ENCODE measurements around the gene PEX1. TPM values are rescaled to one million over a fixed set of nuclear protein-coding genes. Genes with fewer than 3 reads are reported as not detected.

The PEX1 gene
- total and polyA plus RNA-seq, 2 donors (not counting 3 experiments of a cell fraction or from before 2014, with no cell fraction given): 8.4 to 11.7 TPM

DNA sequence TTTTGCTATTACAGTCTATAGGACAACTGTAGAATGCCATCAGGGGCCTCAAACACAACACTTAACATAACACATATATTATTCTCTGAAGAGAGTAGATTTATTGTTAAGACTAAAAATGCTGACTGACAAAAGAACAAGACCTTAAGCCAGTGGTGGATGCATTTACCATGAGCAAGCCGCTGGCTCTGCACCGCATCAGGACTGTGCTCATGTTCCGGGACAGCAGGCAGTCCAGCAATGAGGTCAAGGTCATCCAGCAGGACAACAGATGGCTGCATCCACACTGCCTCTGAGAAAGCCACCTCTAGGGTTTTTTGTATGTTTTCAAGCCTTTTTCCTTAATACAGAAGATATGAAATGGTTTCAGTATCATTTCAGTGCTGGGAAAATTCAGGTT lies 23.8 kb downstream of the PEX1 start:
- Histone ChIP-seq H3K4me1 (ENCODE audit: control insufficient read depth, extremely low read depth, insufficient read depth, low read length) (no peaks in the 10 kb centered on the region), H3K36me3 (ENCODE audit: control insufficient read depth in 2 of 2, extremely low read depth in 1 of 2, insufficient read depth in 2 of 2, low read length in 2 of 2) (peaks cover 0 to 2% of the 10 kb centered on the region in 2 experiments), H3K9ac (replicated peaks; ENCODE audit: extremely low read depth, insufficient read depth, low read length) (no peak overlapping the region), H3K9me1 (replicated peaks; ENCODE audit: control insufficient read depth, extremely low read depth, insufficient read depth, low read length) (no peaks in the 10 kb centered on the region), H3K27me3 (ENCODE audit: control insufficient read depth in 2 of 2, insufficient read depth in 2 of 2, low read length in 2 of 2) (no peaks in the 10 kb centered on the region), H3K79me2 (ENCODE audit: control insufficient read depth, insufficient read depth, low read length) (no peaks in the 10 kb centered on the region), H3K27ac (ENCODE audit: insufficient read depth, low read depth, low read length) (no peak overlapping the region), H3K9me3 (replicated peaks; ENCODE audit: control insufficient read depth, insufficient read depth, low read length) (no peaks in the 10 kb centered on the region), H4K20me1 (replicated peaks; ENCODE audit: control insufficient read depth, extremely low read depth, insufficient read depth, low read length) (no peaks in the 10 kb centered on the region), H3K4me3 (replicated peaks in 1 of 3; ENCODE audit: insufficient read depth in 1 of 3, low read depth in 1 of 3, low read length in 3 of 3) (no peak overlapping the region), H2AFZ (ENCODE audit: low read depth, low read length) (no peak overlapping the region), H3K4me2 (ENCODE audit: insufficient read depth, low read length) (no peak overlapping the region)
- POLR2A ChIA-PET: no interaction called here
- DNase-seq (ENCODE audit: low read depth, low spot score): no peak
- intact Hi-C loops (cut with micrococcal nuclease): no loop called here
- dilution Hi-C loops (cut with MboI; ENCODE audit: extremely low pct_ligation_motif_present, low sequenced_read_pairs): no loop called here
- FAIRE-seq: no peak
- no peak for TF ChIP-seq POLR2AphosphoS5 (IDR thresholded peaks at IDR 0.05; ENCODE audit: insufficient read depth, low read depth, low read length)
- no peak for TF ChIP-seq GATA2 (IDR thresholded peaks at IDR 0.05; ENCODE audit: insufficient read depth, insufficient read length, low read depth, low read length)
- TF ChIP-seq, protein P1, sequence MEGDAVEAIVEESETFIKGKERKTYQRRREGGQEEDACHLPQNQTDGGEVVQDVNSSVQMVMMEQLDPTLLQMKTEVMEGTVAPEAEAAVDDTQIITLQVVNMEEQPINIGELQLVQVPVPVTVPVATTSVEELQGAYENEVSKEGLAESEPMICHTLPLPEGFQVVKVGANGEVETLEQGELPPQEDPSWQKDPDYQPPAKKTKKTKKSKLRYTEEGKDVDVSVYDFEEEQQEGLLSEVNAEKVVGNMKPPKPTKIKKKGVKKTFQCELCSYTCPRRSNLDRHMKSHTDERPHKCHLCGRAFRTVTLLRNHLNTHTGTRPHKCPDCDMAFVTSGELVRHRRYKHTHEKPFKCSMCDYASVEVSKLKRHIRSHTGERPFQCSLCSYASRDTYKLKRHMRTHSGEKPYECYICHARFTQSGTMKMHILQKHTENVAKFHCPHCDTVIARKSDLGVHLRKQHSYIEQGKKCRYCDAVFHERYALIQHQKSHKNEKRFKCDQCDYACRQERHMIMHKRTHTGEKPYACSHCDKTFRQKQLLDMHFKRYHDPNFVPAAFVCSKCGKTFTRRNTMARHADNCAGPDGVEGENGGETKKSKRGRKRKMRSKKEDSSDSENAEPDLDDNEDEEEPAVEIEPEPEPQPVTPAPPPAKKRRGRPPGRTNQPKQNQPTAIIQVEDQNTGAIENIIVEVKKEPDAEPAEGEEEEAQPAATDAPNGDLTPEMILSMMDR (IDR thresholded peaks at IDR 0.05; ENCODE audit: extremely low read depth in 1 of 2, insufficient read depth in 1 of 2, low read depth in 1 of 2, low read length in 2 of 2): no peak
- no peak for TF ChIP-seq MYC (IDR thresholded peaks at IDR 0.05; ENCODE audit: low read depth, low read length)
- TF ChIP-seq FOS (IDR thresholded peaks at IDR 0.05; ENCODE audit: borderline replicate concordance, insufficient read depth, low read length): no peak
- TF ChIP-seq JUN (IDR thresholded peaks at IDR 0.05; ENCODE audit: borderline replicate concordance, insufficient read depth, insufficient read length, low read depth): no peak
- no peak for TF ChIP-seq EZH2 (IDR thresholded peaks at IDR 0.05; ENCODE audit: borderline replicate concordance, low read depth, low read length, severe bottlenecking)
- TF ChIP-seq, protein P2, sequence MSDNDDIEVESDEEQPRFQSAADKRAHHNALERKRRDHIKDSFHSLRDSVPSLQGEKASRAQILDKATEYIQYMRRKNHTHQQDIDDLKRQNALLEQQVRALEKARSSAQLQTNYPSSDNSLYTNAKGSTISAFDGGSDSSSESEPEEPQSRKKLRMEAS (IDR thresholded peaks at IDR 0.05; ENCODE audit: insufficient read depth, insufficient read length): no peak
- TF ChIP-seq POLR2A (IDR thresholded peaks at IDR 0.05; ENCODE audit: low read depth, low read length): no peak
- no TSS peak for BruUV-seq (replicated peaks)
- CTCF ChIA-PET: no interaction called here
